T47D (cell line): ENCODE results near the gene LEO1.
"Not testable (repeated sequence)": the region's sequence is repeated elsewhere in the genome, so short reads cannot be mapped to it uniquely, and the experiment has no call there.

Source experiments
- DNase-seq, 2 experiments: peaks; one replicate each; pipeline versions ENCODE4 v3.0.0 to v3.0.0-alpha.2; 2011 to 2012; ENCODE audit warnings: low read depth in 1 of 2, low spot score in 1 of 2
- JUND ChIP-seq: IDR thresholded peaks from 2 replicates; pipeline ENCODE4 v1.6.1; 2012; ENCODE audit warnings: low read depth
- in situ Hi-C: cut with HindIII; loops from 2 replicates; pipeline ENCODE4 v1.10.0; 2016; ENCODE audit warnings: low sequenced_read_pairs, low pct_unique_long_range_greater_than_20kb

Gene LEO1

GRCh38 chr15:52010633-52011595 is 39.3 kb upstream of the LEO1 start:
- TF ChIP-seq JUND = no peak
- in situ Hi-C loops = no loop called here
- DNase-seq = no peak

GRCh38 chr15:52008698-52009434 is 37.3 kb upstream of the LEO1 start:
- in situ Hi-C loops = no loop called here
- peak in 1 of 2 experiments; percentile 47 for DNase-seq
- no peak for TF ChIP-seq JUND

GRCh38 chr15:52008359-52008697 is 36.8 kb upstream of the LEO1 start:
- no peak for DNase-seq
- in situ Hi-C loops = no loop called here
- TF ChIP-seq JUND = no peak

- in situ Hi-C loops = no loop called here
- DNase-seq = no peak
- TF ChIP-seq JUND = no peak
Measured at GRCh38 chr15:52006702-52007340, 35.2 kb upstream of the LEO1 start.

- in situ Hi-C loops = no loop called here
- DNase-seq = no peak
- no peak for TF ChIP-seq JUND
Measured at GRCh38 chr15:52005748-52006701, 34.4 kb upstream of the LEO1 start.

GRCh38 chr15:52004806-52005205 is 33.2 kb upstream of the LEO1 start:
- in situ Hi-C loops = no loop called here
- no peak for TF ChIP-seq JUND
- DNase-seq = no peak

- in situ Hi-C loops = no loop called here
- no peak for TF ChIP-seq JUND
- no peak for DNase-seq
Measured at GRCh38 chr15:52003710-52004109, 32.1 kb upstream of the LEO1 start.

- in situ Hi-C loops, DNase-seq: not testable (repeated sequence)
Measured at GRCh38 chr15:52003089-52003488, 31.5 kb upstream of the LEO1 start.

- DNase-seq = no peak
- TF ChIP-seq JUND = no peak
- in situ Hi-C loops = no loop called here
Measured at GRCh38 chr15:52002351-52002750, 30.8 kb upstream of the LEO1 start.

- no peak for DNase-seq
- no peak for TF ChIP-seq JUND
- in situ Hi-C loops = no loop called here
Measured at GRCh38 chr15:51992953-51993352, 21.4 kb upstream of the LEO1 start.

- DNase-seq = peak in 1 of 2 experiments; percentile 82
- in situ Hi-C loops = no loop called here
- no peak for TF ChIP-seq JUND
Measured at GRCh38 chr15:51991141-51991540, 19.6 kb upstream of the LEO1 start.

GRCh38 chr15:51982770-51983103 is 11.2 kb upstream of the LEO1 start:
- in situ Hi-C loops = no loop called here
- DNase-seq = no peak
- no peak for TF ChIP-seq JUND
